HL-60/S4 (cell line): ENCODE data around the gene OR51V1.
"Not testable (repeated sequence)": the region's sequence is repeated elsewhere in the genome, so short reads cannot be mapped to it uniquely, and the experiment has no call there.

Experiments used
- in situ Hi-C: fragments of 300-500 bp; cut with MboI; formaldehyde crosslinking; loops from 2 replicates; pipeline ENCODE4 v1.14.3; 2022; ENCODE audit warnings: low sequenced_read_pairs

The OR51V1 gene, protein sequence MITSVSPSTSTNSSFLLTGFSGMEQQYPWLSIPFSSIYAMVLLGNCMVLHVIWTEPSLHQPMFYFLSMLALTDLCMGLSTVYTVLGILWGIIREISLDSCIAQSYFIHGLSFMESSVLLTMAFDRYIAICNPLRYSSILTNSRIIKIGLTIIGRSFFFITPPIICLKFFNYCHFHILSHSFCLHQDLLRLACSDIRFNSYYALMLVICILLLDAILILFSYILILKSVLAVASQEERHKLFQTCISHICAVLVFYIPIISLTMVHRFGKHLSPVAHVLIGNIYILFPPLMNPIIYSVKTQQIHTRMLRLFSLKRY

DNA sequence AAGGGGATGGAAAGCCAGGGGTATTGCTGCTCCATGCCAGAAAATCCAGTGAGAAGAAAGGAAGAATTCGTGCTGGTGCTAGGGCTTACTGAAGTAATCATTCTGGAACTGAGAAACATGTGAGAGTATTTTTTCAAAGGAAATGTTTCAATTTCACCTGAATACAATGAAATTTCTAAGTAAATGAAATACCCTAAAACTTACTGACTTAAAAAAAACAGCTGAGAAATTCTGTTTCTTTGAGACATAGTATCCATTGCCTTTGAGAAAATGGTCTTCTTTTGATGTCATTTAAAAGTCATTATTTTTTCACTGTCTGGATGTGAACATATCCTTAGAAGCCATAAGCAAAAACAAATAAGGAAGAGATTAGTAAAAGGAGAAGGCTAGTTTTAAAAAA, at the start of gene OR51V1:
OR51V1 (minus strand) TSS at position 101 of the 400 bp plus-strand sequence; CDS start at position 101, 0 bp downstream.
- in situ Hi-C loops = no loop called here

DNA sequence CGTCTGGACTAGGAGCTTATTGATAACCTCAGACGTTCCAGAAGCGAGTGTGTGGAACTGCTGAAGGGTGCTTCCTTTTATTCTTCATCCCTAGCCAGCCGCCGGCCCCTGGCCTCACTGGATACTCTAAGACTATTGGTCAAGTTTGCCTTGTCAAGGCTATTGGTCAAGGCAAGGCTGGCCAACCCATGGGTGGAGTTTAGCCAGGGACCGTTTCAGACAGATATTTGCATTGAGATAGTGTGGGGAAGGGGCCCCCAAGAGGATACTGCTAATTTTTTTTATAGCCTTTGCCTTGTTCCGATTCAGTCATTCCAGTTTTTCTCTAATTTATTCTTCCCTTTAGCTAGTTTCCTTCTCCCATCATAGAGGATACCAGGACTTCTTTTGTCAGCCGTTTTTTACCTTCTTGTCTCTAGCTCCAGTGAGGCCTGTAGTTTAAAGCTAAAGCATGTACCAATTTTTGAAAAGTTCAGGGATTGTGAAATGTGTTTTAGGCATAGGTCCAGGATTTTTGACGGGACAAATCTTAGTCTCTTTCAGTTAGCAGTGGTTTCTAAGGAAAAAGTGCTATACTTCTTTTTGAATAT, 49.4 kb upstream of the OR51V1 start, which contains the start of gene HBG1:
HBG1 (minus strand) TSS at position 51 of the 590 bp plus-strand sequence. CDS start 53 bp downstream, outside the sequence.
- in situ Hi-C loops = not testable (repeated sequence)

DNA sequence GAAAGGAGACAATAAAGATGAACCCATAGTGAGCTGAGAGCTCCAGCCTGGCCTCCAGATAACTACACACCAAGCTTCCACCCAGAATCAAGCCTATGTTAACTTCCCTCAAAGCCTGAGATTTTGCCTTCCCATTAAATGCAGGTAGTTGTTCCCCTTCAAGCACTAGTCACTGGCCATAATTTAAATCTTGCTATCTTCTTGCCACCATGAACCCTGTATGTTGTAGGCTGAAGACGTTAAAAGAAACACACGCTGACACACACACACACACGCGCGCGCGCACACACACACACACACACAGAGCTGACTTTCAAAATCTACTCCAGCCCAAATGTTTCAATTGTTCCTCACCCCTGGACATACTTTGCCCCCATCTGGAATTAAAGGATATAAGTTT, 48.0 kb upstream of the OR51V1 start:
- in situ Hi-C loops = not testable (repeated sequence)

DNA sequence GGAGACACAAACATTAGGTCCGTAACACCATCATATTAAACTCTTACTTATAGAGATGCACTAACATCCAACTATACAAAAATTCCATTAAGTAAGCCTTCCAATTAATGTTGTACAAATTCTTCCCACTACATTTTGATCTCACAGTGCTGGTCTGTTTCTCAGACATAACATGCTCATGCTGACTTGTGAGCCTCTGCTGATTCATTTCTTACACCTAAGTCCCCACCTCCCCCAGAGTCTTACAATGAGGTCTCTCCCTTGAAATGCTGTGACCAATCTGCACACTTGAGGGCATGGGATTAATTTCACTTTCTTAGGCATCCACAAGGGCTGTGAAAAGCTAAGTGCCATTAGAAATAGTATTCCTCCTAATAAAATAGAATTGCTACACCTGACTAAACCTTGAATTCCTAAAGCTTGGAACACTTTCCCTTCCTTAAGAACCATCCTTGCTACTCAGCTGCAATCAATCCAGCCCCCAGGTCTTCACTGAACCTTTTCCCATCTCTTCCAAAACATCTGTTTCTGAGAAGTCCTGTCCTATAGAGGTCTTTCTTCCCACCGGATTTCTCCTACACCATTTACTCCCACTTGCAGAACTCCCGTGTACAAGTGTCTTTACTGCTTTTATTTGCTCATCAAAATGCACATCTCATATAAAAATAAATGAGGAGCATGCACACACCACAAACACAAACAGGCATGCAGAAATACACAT, 47.1 kb upstream of the OR51V1 start:
- in situ Hi-C loops = no loop called here

DNA sequence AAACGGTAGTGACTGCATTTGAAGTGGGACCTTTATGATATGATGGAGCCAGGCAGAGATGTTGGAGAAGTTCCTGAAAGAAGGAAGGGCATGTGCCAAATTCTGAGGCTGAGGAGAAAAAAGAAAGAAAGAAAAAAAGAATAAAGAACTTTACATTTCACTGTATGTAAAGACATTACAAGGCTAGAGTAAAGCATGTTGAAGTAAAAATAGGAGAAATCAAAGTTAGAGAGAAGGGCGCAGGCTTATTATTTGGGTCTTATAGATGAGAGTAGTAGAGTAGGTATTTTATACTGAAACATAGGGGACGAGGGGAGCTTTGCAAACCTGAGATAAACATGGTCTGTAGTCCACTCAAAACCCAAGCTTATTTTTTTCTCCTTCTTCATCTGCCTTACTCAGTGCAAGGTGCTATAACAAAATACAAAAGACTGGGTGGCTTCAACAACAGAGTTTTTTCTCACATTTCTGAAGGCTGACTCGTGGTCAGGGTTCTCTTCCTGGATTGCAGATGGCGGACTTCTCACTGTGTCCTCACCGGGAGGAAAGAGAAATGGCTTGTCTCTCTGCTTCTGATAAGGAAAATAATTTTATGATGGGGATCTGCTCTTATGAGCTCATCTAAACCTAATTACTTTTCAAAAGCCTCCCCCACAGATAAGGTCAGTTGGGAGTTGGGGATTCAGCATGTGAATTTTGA, 46.4 kb upstream of the OR51V1 start:
- in situ Hi-C loops = no loop called here

DNA sequence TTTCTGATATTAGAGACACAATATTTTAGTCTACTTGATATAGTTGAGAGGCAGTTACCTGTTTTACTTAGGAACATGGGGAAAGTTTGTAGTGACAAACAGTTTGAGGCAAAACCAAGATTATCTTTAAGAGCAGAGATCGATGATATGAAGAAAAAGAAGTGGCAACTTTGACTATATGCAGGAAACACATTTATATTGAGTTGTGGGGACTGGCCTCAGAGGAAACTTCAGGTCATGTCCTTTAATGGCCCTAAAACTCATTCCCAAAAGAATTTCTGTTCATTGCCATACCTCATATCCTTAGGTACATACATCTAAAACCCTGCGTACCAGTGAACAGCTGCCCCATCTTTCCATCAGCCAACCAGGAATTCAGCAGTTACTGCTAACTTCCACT, 44.7 kb upstream of the OR51V1 start:
- in situ Hi-C loops = no loop called here

DNA sequence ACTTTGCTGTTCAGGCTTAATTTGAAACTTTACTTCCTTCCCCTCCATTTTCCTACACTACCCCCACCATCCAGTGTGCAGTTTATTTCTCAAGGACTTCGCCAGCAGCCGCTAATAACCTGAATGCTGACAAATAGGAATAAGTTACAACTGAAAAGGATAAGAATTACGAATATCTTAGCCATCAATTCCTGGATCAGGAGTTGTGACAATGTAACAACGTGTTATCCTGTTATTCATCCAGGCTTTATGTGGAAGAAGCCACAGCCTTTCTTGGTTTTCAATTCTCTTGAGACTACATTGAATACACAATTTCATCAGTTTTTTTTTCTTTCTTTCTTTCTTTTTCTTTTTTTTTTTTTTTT, 43.3 kb upstream of the OR51V1 start:
- in situ Hi-C loops = no loop called here

DNA sequence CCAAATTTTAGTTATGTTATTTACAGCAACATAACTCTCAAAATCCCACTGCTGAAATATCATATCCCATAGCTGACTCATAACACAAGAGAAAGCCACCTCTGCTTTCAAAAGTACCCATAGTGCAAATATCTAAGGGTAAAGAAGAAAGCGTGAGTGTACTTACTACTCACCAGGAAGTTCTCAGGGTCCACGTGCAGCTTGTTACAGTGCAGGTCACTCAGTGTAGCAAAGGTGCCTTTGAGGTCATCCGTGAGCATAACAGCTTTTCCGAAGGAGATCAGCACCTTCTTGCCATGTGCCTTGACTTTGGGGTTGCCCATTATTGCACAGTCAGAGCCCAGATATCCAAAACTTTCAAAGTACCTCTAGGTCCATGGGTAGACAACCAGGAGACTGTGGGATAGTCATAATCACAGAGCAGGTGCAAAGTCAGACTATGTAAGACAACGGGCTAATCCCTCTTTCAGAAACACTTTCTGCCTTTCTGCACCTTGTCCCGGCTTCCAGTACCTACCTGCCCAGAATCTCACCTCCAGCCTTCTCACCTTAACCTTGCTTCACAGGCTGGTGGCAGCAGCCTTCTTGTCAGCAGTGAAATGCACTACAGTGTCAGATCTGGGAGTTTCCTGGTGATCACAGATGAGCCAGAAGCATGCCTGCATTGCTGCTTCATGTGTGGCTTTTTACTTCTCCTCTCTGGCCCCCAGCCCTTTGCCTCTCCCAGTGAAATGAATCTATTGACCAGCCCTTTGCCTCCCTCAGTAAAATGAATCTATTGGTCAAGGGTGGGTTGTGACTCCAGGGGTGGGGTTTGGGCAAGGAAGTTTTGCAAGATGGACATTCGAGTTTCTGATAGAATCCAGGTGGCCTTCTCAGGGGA, 42.7 kb upstream of the OR51V1 start:
- in situ Hi-C loops = no loop called here

DNA sequence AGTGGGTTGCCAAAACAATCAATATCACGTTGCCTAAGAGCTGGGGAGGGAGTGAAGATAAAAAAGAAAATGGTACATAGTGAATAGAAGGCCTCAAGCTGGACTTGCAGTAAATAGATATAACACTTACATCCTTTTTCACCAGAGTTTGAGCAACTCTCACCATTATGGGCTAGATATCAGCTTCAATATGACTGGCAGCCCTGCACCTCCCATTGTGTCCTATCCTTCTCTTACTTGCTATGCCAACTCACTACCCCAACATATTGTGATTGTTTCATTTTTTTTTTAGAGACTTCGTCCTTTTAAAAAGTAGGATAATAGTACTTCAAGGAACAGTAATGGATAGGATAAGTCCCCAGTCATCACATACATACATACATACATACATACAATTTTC, 41.7 kb upstream of the OR51V1 start:
- in situ Hi-C loops = no loop called here

DNA sequence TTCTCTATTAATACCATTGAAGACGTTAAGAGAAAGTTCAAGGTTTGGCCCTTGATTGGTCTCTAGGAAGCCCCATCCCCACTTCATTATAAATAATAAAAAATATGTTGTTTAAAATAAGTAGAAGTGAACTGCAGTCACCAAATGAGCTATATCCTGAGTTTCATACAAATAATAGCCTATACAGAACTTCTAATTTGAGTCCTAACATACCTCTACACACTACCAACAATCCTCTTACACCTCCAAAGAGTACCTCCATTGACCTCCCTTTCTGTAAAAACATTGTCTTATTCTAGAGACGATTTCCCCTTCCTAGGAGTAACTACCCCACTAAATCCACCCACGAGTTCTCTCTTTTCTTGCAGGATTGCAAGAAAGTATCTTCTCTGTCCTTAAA, 41.0 kb upstream of the OR51V1 start:
- in situ Hi-C loops = no loop called here

DNA sequence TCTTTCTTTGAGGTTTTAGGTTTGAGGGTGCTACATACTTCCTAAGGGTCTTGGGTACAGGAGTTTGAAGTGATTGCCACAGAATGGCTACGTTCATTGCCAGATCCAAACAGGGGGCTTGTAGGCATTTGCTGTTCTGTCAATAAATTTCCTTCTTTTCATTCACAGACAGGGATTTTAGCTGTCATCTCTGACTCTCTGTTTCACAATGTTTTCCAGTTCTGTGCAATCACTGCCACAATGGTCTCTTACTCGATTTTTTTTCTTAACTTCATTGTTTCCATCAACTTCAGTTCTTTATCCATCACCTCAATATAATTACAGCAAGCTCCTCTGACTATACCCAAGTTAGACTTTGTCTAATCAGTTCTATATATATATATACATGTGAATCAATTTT, 40.0 kb upstream of the OR51V1 start:
- in situ Hi-C loops = no loop called here

DNA sequence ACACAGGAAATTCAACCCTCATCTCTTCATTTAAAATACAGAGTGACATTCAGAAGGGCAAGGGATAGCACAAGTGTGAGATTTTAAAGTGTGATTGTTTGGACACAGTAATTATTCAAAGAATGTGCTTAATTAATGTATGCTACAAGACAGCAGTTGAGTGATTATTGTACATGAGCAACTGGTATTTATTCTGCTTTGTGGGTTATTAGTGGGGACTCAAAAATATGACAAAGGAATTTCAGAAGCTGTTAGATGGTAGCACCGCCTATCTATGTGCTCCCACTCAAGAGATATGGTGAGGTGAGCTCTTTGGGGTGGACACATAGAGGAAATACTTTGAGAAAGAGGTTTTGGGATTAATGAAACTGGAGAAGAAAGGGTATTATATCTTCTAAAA, 39.6 kb upstream of the OR51V1 start:
- in situ Hi-C loops = no loop called here

DNA sequence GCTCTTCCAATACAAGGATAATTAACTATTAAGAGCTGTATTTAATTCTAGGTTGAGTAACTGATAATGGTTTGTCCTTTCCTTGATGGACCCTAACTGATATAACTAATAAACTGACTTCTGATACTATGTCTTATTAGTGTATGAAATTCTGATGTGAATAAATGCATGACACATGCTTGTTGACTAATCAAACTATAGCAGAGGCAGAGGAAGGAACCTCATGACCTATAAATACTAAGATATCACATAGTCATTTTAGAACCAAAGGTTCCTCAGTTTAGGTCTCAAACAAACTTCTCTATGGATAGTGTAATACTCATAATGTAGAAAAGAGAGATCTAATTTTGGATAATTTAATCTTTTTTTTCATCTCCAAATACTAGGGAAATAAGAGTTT, 38.6 kb upstream of the OR51V1 start:
- in situ Hi-C loops = no loop called here

DNA sequence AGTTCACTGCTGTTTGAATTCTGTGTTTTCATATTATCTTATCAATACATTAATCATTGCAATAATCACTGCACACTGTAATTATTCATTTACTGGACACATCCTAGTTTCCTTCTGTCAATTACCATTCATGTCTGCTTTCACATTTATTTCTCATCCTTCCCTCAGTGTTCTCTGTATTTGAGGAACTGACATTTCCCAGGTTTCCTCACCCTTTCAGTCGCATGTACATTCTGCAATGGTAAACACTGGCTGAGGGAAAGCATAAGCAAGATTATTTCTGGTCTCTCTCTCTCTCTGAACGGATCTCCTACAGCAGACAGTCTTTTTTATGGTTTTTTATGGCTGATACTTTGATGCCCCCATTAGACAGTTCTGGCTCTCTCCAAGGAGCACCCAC, 38.0 kb upstream of the OR51V1 start:
- in situ Hi-C loops = no loop called here

DNA sequence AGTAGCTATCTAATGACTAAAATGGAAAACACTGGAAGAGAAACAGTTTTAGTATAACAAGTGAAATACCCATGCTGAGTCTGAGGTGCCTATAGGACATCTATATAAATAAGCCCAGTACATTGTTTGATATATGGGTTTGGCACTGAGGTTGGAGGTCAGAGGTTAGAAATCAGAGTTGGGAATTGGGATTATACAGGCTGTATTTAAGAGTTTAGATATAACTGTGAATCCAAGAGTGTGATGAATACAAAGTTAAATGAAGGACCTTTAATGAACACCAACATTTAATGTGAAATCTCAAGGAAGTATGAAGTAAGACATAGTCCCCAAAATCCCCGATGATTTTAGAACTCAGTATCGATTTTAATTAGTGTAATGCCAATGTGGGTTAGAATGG, 36.9 kb upstream of the OR51V1 start:
- in situ Hi-C loops = no loop called here

DNA sequence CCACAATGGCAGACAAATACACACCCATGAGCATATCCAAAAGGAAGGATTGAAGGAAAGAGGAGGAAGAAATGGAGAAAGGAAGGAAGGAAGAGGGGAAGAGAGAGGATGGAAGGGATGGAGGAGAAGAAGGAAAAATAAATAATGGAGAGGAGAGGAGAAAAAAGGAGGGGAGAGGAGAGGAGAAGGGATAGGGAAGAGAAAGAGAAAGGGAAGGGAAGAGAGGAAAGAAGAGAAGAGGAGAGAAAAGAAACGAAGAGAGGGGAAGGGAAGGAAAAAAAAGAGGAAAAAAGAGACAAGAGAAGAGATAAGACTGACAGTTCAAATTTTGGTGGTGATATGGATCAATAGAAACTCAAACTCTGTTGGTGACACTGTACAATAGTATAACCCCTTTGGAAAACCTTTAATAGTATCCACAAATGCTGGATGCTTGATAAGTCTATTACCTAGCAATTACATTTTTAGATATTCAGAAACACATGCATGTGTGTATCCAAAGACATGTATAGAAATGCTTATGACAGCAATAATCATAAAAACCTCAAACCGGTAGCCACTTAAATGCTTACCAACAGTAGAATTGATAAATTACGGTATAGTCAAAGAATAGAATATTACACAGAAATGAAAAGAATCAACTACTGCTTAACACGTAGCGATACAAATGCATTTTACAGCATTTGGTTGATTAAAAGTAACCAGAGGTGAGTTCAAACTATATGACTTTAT, 35.0 kb upstream of the OR51V1 start:
- in situ Hi-C loops = no loop called here

DNA sequence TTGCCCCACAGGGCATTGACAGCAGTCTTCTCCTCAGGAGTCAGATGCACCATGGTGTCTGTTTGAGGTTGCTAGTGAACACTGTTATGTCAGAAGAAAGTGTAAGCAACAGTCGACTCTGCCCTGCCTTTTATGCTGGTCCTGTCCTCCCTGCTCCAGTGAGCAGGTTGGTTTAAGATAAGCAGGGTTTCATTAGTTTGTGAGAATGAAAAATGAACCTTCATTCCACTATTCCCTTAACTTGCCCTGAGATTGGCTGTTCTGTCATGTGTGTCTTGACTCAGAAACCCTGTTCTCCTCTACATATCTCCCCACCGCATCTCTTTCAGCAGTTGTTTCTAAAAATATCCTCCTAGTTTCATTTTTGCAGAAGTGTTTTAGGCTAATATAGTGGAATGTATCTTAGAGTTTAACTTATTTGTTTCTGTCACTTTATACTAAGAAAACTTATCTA, 33.9 kb upstream of the OR51V1 start, which contains the start of gene HBD:
HBD (minus strand) TSS at position 103 of the 454 bp plus-strand sequence; CDS start at position 53, 50 bp downstream.
- in situ Hi-C loops = no loop called here

DNA sequence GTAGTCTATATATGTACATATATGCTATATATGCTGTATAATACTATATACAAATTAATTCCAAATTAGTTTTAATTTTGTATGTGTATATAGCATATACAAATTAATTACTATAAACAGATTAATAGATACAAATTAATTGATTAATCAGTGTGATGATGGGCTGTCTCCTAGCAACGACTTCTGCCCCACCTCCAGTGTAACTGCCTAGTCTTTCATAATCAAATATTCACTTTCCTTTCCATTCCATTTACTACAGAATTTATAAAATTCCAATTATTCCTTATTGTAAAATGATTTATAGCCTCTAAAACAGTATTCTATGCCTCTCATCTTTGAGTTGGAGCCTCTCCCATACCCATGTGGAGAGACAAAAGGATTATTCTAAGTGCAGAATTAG, 32.8 kb upstream of the OR51V1 start:
- in situ Hi-C loops = no loop called here

DNA sequence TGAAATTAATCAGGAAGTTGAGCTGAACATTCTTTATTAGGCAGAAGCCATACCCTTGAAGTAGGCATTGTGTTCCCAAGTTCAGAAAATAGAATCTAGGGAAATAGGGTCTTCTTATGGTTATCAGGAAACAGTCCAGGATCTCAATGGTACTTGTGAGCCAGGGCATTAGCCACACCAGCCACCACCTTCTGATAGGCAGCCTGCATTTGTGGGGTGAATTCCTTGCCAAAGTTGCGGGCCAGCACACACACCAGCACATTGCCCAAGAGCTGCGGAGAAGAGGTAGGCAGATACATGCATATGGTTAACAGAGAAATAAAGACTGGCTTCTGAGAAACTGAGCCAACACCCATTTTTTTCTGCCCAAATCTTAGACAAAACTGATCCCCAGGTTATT, 32.3 kb upstream of the OR51V1 start:
- in situ Hi-C loops = no loop called here

DNA sequence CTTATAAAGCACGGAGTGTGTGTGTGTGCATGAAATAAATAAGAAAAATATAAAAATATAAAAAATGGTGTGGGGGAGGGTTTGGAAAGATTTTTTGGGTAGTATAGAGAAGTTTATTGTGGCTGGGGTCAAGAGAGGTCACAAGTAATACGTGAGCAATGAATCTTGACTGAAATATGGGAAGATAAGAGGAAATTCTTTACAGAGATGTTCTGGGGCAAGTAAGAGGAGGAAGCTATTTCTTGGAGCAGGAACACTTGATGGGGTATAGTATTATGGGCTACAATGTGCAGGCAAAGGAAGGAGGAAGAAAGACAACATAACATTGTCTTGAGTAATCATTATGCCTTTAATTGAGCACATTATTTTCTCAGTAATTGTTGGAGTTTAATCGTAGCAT, 31.7 kb upstream of the OR51V1 start:
- in situ Hi-C loops = no loop called here
